HG02852 (cell line): ENCODE data around the gene DEPP1.
A peak's percentile ranks its signal among the peaks of the same experiment; 100 is the strongest.

Source experiments
- ATAC-seq: cut with Tn5 transposase; IDR thresholded peaks from one replicate; pipeline ENCODE4 v1.9.1; 2021; ENCODE audit warnings: mild to moderate bottlenecking, moderate library complexity; ENCODE audit not compliant: unreplicated experiment

DEPP1 gene

GRCh38 chr10:44935201-44935965 is 43.2 kb downstream of the DEPP1 start:
- no peak for ATAC-seq

GRCh38 chr10:44934416-44935200 is 44.0 kb downstream of the DEPP1 start:
- ATAC-seq = no peak

- no peak for ATAC-seq
These were observed 44.9 kb downstream of the DEPP1 start for GRCh38 chr10:44933451-44934321.

- peak; percentile 94 for ATAC-seq
These were observed 45.8 kb downstream of the DEPP1 start for GRCh38 chr10:44932517-44933450.

GRCh38 chr10:44931621-44932516 is 46.7 kb downstream of the DEPP1 start:
- ATAC-seq = no peak

- no peak for ATAC-seq
These were observed 47.5 kb downstream of the DEPP1 start for GRCh38 chr10:44930904-44931620.

GRCh38 chr10:44929356-44930255 is 49.0 kb downstream of the DEPP1 start:
- ATAC-seq = no peak

GRCh38 chr10:44928462-44928861 is 50.1 kb downstream of the DEPP1 start:
- no peak for ATAC-seq

GRCh38 chr10:44927352-44927751 is 51.3 kb downstream of the DEPP1 start:
- ATAC-seq = no peak

- ATAC-seq = no peak
These were observed 51.8 kb downstream of the DEPP1 start for GRCh38 chr10:44926751-44927351.
